Stimulated activated CD8-positive, alpha-beta memory T cell treated with anti-CD3 and anti-CD28 coated beads, Interleukin-12 subunit alpha, Interleukin-12 subunit beta, amount 100 ng/mL, for 24 hours (primary cell): ENCODE data around the gene MST1.

ENCODE experiments used
- DNase-seq: peaks from one replicate; pipeline ENCODE4 v3.0.0-alpha.2; 2020; ENCODE audit errors: extremely low read depth

The MST1 gene

DNA sequence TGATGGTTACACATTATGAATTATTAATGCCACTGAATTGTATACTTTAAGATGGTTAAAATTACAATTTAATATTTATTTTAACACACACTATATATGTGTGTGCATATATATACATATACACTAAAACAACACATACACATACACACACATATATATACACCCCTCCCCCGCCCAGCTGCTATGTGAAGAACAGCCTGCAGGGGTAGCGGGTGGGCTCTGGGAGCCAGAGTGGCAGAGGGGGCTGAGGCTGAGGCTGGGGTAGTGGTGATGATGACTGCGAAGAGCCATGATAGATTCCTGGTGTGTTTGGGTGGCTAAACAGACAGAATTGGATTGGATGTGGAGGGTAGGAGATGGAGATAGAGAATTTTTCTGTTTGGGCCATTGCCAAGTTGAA, 54.5 kb downstream of the MST1 start:
- DNase-seq = no peak
